ENCODE measurements around the gene KRTAP29-1.
"Not testable (repeated sequence)": the region's sequence is repeated elsewhere in the genome, so short reads cannot be mapped to it uniquely, and the experiment has no call there.

The KRTAP29-1 gene

GRCh38 chr17:41271858-41272257 is 30.8 kb downstream of the KRTAP29-1 start:
- H3K4me3 ChIP-seq (ENCODE audit: low read depth, low read length): no peak overlapping the region
- DNase-seq (ENCODE audit: low read depth): no peak
- TF ChIP-seq POLR2A (IDR thresholded peaks at IDR 0.05; ENCODE audit: extremely low read depth, insufficient read length): no peak
- no peak for TF ChIP-seq MYC (IDR thresholded peaks at IDR 0.05; ENCODE audit: low read depth, low read length)
- TF ChIP-seq, protein P1, sequence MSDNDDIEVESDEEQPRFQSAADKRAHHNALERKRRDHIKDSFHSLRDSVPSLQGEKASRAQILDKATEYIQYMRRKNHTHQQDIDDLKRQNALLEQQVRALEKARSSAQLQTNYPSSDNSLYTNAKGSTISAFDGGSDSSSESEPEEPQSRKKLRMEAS (IDR thresholded peaks at IDR 0.05; ENCODE audit: low read depth, low read length): no peak
- TF ChIP-seq CTCF (IDR thresholded peaks at IDR 0.05; ENCODE audit: low read depth, low read length): no peak

GRCh38 chr17:41271323-41271722 is 31.3 kb downstream of the KRTAP29-1 start:
- not testable (repeated sequence) for DNase-seq (ENCODE audit: low read depth); H3K4me3 ChIP-seq (ENCODE audit: low read depth, low read length)

GRCh38 chr17:41267711-41268110 is 34.9 kb downstream of the KRTAP29-1 start:
- H3K4me3 ChIP-seq (ENCODE audit: low read depth, low read length): no peak overlapping the region
- TF ChIP-seq POLR2A (IDR thresholded peaks at IDR 0.05; ENCODE audit: extremely low read depth, insufficient read length) (no peak), MYC (IDR thresholded peaks at IDR 0.05; ENCODE audit: low read depth, low read length) (no peak), CTCF (IDR thresholded peaks at IDR 0.05; ENCODE audit: low read depth, low read length) (no peak)
- TF ChIP-seq, protein P1 (IDR thresholded peaks at IDR 0.05; ENCODE audit: low read depth, low read length): no peak
- no peak for DNase-seq (ENCODE audit: low read depth)

DNA sequence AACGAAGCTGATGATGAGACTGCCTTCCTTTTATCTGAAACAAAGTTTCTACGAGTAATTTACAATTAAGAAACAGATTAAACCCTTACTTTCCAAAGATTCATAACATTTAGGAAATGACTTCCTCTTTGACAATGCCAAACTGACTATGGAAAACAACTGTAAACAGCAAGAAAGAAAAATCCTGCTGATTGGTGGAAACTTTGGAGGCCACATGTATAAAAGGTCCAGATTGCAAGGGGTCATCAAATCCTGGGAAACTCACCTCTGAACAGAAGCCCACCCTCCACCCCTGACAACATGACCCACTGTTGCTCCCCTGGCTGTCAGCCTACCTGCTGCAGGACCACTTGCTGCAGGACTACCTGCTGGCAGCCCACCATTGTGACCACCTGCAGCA is 37.6 kb downstream of the KRTAP29-1 start, which contains the start of gene KRTAP9-6:
Gene KRTAP9-6, plus strand, starts transcription at position 301 of the 400 bp plus-strand sequence. Its CDS starts 0 bp downstream, at position 301.
- TF ChIP-seq, protein P1 (IDR thresholded peaks at IDR 0.05; ENCODE audit: low read depth, low read length): no peak
- TF ChIP-seq MYC (IDR thresholded peaks at IDR 0.05; ENCODE audit: low read depth, low read length) (no peak), POLR2A (IDR thresholded peaks at IDR 0.05; ENCODE audit: extremely low read depth, insufficient read length) (no peak), CTCF (IDR thresholded peaks at IDR 0.05; ENCODE audit: low read depth, low read length) (no peak)
- DNase-seq (ENCODE audit: low read depth): no peak
- H3K4me3 ChIP-seq (ENCODE audit: low read depth, low read length): no peak within 1 kb of the TSS

- TF ChIP-seq MYC (IDR thresholded peaks at IDR 0.05; ENCODE audit: low read depth, low read length): no peak
- TF ChIP-seq POLR2A (IDR thresholded peaks at IDR 0.05; ENCODE audit: extremely low read depth, insufficient read length): no peak
- TF ChIP-seq, protein P1 (IDR thresholded peaks at IDR 0.05; ENCODE audit: low read depth, low read length): no peak
- no peak overlapping the region for H3K4me3 ChIP-seq (ENCODE audit: low read depth, low read length)
- no peak for DNase-seq (ENCODE audit: low read depth)
Measured at GRCh38 chr17:41264599-41264998, 38.1 kb downstream of the KRTAP29-1 start.

DNA sequence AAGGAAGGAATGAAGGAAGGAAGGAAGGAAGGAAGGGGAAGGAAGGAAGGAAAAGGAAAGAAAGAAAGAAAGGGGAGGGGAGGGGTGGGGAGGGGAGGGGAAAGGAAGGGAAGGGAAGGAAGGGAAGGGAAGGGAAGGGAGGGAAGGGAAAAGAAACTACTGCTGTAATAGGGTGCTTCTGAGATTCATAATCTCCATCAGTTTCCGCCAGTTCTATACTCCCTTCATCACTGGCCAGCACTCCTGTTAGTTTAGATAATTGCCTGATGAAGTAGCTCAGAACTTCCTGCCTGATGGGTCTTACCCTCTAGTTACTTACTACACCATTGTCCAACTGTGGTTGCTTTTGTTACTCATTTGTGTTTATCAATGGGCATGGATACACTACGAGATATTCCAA is 39.4 kb downstream of the KRTAP29-1 start:
- no peak for DNase-seq (ENCODE audit: low read depth)
- TF ChIP-seq CTCF (IDR thresholded peaks at IDR 0.05; ENCODE audit: low read depth, low read length) (no peak), POLR2A (IDR thresholded peaks at IDR 0.05; ENCODE audit: extremely low read depth, insufficient read length) (no peak), MYC (IDR thresholded peaks at IDR 0.05; ENCODE audit: low read depth, low read length) (no peak)
- TF ChIP-seq, protein P1 (IDR thresholded peaks at IDR 0.05; ENCODE audit: low read depth, low read length): no peak
- no peak overlapping the region for H3K4me3 ChIP-seq (ENCODE audit: low read depth, low read length)

DNA sequence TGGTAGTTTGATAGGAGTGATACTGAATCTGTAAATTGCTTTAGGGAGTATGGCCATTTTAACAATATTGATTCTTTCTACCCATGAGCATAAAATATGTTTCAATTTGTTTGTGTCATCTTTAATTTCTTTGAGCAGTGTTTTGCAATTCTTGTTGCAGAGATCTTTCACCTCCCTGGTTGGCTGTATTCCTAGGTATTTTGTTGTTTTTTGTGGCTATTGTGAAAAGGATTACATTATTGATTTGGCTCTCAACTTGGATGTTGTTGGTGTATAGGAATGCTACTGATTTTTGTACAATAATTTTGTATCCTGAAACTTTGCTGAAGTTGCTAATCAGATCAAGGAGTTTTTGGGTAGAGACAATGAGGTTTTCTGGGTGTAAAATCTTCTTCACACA is 44.2 kb downstream of the KRTAP29-1 start:
- no peak overlapping the region for H3K4me3 ChIP-seq (ENCODE audit: low read depth, low read length)
- TF ChIP-seq, protein P1 (IDR thresholded peaks at IDR 0.05; ENCODE audit: low read depth, low read length): no peak
- DNase-seq (ENCODE audit: low read depth): no peak
